HG03378 (cell line): ENCODE measurements around the gene ZNF280C.
"Not testable (repeated sequence)": the region's sequence is repeated elsewhere in the genome, so short reads cannot be mapped to it uniquely, and the experiment has no call there.

ENCODE experiments used
- ATAC-seq: cut with Tn5 transposase; IDR thresholded peaks from one replicate; pipeline ENCODE4 v1.9.1; 2021; ENCODE audit warnings: mild to moderate bottlenecking, moderate library complexity; ENCODE audit not compliant: unreplicated experiment

Gene ZNF280C, protein sequence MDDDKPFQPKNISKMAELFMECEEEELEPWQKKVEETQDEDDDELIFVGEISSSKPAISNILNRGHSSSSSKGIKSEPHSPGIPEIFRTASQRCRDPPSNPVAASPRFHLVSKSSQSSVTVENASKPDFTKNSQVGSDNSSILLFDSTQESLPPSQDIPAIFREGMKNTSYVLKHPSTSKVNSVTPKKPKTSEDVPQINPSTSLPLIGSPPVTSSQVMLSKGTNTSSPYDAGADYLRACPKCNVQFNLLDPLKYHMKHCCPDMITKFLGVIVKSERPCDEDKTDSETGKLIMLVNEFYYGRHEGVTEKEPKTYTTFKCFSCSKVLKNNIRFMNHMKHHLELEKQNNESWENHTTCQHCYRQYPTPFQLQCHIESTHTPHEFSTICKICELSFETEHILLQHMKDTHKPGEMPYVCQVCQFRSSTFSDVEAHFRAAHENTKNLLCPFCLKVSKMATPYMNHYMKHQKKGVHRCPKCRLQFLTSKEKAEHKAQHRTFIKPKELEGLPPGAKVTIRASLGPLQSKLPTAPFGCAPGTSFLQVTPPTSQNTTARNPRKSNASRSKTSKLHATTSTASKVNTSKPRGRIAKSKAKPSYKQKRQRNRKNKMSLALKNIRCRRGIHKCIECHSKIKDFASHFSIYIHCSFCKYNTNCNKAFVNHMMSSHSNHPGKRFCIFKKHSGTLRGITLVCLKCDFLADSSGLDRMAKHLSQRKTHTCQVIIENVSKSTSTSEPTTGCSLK

DNA sequence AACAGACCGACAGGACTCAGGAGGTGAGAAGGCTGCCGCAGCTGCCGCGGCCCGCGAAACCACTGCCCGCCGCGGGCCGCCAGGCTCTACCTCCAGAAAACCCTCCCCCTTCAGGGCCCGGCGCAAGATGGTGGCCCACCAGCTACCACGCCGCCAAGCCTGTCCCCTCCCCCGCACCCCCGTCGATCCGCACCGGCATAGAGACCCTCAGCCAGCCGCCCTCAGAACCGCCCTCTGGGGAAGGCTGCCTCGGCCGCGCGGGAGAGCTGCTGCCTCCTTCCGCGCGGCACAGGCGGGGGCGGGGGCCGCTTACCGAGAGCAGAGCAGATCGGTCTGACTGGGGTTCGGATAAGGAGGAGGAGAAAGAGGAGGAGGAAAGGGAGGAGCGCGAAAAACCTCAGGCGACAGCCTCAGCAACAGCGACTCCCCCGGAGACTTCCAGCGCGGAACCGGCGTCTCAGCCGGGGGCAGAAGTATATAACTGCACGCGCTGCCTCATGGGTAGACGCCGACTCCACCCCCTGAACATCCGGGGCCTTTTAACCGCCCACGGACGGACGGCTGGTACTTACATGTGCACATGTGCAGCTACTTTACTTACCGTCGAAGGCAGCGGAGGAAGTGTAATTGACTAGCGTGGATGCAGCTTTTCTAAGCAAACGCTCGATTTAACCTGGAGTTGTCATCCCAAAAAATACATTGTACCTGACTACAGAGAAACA lies at the start of gene ZNF280C:
ZNF280C (minus strand) TSS at position 451 of the 722 bp plus-strand sequence. CDS start 8,450 bp downstream, outside the sequence.
- peak; percentile 94 for ATAC-seq

- ATAC-seq = no peak
These were observed 36.1 kb upstream of the ZNF280C start for GRCh38 chrX:130304587-130305368.

DNA sequence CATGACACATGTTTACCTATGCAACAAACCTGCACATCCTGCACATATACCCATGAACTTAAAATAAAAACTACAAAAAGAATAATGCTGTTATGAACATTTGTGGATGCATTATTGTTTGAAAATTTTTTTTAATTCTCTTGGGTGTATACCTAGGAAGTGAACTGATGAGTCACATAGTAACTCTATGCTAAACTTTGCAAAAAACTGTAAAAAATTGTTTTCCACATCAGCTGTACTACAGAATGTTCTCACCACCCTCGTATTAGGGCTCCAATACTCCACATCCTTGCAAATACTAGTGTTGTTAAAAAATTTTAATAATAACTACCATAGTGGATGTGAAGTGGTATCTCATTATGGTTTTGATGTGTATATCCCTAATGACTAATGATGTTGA lies 33.3 kb upstream of the ZNF280C start:
- ATAC-seq = no peak

- ATAC-seq = no peak
These were observed 32.7 kb upstream of the ZNF280C start for GRCh38 chrX:130301405-130301804.

DNA sequence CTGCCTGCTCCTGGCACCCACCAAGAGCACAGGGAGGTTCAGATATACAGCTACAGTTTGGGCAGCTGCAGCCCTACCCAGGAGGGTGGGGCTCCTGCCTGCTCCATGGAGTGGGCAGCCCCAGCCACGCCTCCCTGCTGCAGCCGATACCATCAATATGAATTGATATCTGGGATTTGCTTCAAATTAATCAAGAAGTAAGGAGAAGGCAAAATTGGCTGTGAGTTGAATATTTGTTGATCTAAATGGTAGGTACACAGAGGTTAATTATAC lies 31.2 kb upstream of the ZNF280C start:
- ATAC-seq = no peak

- ATAC-seq = no peak
These were observed 30.7 kb upstream of the ZNF280C start for GRCh38 chrX:130299279-130300009.

DNA sequence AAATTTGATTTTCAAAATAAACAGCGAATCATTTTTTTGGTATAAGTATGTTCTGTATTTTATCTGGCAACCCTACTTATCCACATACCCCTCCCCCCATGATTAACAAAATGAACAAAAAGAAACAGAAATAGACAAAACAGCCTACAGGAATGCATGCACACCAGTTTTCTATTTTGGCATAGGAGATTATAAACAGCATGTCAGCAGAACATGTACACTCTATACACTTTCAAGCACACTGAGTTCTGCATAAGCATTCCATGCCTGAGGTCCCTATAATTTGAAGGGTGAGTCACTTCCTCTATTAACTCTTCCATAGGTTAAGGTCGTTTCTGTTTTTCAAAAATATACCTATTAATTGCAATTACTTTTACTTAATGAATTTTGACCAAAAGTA lies 28.0 kb upstream of the ZNF280C start:
- ATAC-seq = no peak

DNA sequence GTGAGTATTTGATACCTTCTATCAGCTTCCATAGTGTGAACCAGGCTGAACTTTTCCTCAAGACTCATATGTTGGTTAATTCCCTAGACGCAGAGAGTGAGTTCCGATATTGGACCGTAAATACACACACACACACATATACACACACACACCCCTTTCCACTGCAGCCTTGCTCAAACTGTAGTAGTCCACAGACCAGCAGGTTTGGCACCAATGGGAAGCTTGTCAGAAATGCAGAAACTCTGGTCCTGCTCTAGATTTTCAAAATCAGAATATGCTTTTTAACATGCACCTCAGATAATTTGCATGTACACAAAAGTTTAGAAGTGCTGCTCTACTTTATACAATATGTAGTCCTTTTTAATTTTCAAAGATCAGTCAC lies 27.6 kb upstream of the ZNF280C start:
- ATAC-seq = no peak

- no peak for ATAC-seq
These were observed 27.0 kb upstream of the ZNF280C start for GRCh38 chrX:130295519-130296296.

- no peak for ATAC-seq
These were observed 18.5 kb upstream of the ZNF280C start for GRCh38 chrX:130287071-130287770.

- no peak for ATAC-seq
These were observed 17.0 kb upstream of the ZNF280C start for GRCh38 chrX:130285710-130286109.

GRCh38 chrX:130285069-130285620 lies 16.4 kb upstream of the ZNF280C start:
- ATAC-seq = no peak

DNA sequence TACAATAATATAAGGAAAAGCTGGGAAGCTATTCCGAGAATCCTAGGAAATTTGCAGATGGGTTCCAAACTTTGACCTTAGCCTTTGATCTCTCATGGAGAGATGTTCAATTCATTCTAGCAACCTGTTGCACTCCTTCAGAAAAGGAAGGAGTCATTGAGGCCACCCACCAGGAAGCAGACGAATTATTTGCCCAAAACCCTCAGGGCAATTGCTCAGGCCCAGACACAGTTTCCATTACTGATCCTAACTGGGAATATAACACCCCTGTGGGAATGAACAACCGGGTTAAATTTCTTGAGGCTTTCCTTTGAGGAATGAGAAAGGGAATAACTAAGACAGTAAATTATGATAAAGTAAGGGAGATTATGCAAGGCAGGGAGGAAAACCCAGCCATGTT lies 13.5 kb upstream of the ZNF280C start:
- no peak for ATAC-seq

DNA sequence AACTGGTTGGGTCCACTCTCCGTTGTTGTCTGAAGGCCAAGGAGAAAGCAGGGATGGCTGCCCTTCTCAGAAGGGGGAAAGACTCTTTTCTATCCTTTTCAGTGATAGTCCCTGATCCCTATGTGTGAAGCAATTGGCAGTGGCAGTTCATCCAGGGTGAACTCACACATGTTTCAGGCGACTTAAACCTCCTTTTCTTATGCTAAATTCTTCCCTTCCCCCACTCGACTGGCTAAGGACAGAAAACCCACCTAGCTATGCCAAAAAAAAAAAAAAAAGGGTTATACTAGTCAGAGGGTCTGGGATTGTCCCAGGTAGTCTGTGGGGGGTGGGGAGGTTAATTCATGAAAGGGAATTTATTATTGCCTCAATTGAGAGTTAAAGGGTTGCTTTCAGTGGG lies 12.2 kb upstream of the ZNF280C start:
- no peak for ATAC-seq

DNA sequence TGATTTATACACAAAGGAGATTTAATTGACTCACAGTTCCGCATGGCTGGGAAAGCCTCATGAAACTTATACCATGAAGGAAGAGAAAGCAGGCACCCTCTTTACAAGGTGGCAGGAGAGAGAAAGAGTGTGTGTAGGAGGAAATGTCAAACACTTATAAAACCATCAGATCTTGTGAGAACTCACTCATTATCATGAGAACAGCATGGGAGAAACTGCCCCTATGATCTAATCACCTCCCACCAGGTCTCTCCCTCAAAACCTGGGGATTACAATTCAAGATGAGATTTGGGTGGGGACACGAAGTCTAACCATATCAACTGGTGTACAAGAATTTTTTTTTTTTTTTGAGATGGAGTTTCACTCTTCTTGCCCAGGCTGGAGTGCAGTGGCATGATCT lies 3.6 kb upstream of the ZNF280C start:
- ATAC-seq = not testable (repeated sequence)

- not testable (repeated sequence) for ATAC-seq
These were observed 692 bp upstream of the ZNF280C start for GRCh38 chrX:130269391-130269790.

DNA sequence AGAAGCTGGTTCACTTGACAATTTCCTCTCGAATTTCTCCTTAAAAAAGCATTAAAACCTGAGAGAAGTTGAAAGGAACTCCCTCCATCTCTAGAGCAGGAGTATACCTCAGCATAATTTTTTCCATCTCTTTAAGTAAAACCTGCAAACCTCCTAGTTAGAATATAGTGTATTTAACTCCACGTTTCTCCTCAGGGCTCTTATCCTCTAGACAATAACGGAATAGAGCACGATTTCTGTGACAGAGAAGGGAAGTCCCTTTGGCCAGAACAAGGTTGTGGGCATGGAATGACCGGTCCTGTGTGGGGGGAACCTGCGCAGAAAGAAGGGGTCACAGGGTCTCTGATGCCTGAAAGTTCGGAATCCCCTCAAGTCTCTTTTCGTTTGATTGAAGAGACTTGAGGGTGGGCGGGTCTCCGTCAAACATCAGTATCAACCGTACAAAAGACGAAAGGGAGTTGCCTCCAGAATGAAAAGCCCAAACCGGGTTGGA lies 697 bp downstream of the ZNF280C start:
- no peak for ATAC-seq

DNA sequence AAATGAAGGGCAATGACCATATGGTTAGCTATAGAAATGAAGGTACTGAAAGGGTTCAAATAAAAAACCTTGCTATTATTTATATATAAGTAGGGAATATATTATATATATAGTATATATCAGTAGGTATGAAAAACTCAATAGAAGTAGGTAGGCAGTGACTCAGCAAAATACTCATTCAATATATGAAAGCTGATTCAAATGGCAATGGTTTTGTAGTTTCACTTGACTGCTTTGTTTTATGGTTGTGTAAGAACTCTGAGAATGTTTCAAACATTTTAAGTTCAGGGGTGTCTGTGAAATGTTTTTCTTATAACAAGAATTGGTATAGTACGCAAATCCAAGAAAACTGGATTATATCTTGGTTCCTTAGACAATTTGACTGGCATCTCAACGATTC lies 4.1 kb downstream of the ZNF280C start:
- ATAC-seq = no peak

GRCh38 chrX:130263016-130263415 lies 5.7 kb downstream of the ZNF280C start:
- no peak for ATAC-seq
